Head of caudate nucleus (tissue), 42 donors: ENCODE results near the gene SSR4.

ENCODE experiments used
- DNase-seq, 42 donors: peaks; one replicate each; pipeline versions ENCODE4 v3.0.0 to v3.0.0-alpha.2; 2020 to 2021; ENCODE audit warnings: mixed read lengths in 7 of 42
- intact Hi-C: fragments of 100-400 bp; cut with DNase I; formaldehyde crosslinking; loops from one replicate; pipeline ENCODE4 v1.15.0; 2022

SSR4 gene

GRCh38 chrX:153818571-153819383, 24.3 kb downstream of the SSR4 start:
- intact Hi-C loops, result no loop called here
- DNase-seq, result peak in 26 of 42 donors; percentile 7 to 69 (median 41)

- intact Hi-C loops, result no loop called here
- DNase-seq, result peak in 14 of 42 donors; percentile 14 to 59 (median 45)
Measured at GRCh38 chrX:153819384-153820040, 25.0 kb downstream of the SSR4 start.

- DNase-seq, result no peak
- intact Hi-C loops, result no loop called here
Measured at GRCh38 chrX:153820601-153821000, 26.1 kb downstream of the SSR4 start.

- intact Hi-C loops, result no loop called here
- DNase-seq, result no peak
Measured at GRCh38 chrX:153821066-153821465, 26.6 kb downstream of the SSR4 start.

DNA sequence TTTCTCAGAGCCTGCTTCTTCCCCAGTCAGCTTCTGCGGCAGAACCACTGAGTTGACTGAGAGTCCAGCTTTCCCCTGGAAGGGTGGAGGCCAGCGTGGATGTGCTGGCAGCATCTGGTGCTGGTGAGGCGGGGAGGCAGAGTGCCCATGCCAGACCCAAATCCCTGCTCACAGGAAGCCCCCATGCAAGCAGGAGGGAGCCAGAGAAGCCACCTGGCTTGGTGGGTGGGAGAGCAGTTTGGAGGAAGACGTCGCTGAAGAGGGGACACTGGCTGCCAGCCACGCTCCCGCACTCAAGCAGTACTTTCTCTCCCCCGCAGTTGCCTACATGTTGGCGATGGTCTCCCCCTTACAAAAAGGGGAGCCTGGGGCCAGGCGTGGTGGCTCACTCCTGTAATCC, 29.9 kb downstream of the SSR4 start:
- no peak for DNase-seq
- intact Hi-C loops, result no loop called here

DNA sequence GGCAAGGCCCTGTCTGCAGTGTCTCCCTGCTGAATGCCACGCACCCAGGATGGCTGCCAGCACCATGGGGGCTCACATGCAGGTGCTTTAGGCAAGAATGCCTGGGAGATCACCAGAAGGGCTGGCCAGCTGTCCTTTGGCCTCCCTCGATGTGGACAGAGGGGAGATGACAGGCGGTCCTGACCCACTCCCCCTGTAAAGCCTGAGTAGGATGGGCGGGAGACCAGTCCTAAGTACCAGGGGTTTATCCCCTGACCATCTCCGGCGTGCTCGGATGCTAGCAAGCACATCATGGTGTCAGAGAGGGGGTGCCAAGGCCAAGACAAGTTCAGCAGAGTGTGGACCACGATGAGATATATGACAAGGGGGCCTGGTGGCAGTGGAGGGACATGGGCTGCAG, 30.6 kb downstream of the SSR4 start:
- intact Hi-C loops, result no loop called here
- no peak for DNase-seq

- DNase-seq, result no peak
- intact Hi-C loops, result no loop called here
Measured at GRCh38 chrX:153827016-153827415, 32.5 kb downstream of the SSR4 start.

DNA sequence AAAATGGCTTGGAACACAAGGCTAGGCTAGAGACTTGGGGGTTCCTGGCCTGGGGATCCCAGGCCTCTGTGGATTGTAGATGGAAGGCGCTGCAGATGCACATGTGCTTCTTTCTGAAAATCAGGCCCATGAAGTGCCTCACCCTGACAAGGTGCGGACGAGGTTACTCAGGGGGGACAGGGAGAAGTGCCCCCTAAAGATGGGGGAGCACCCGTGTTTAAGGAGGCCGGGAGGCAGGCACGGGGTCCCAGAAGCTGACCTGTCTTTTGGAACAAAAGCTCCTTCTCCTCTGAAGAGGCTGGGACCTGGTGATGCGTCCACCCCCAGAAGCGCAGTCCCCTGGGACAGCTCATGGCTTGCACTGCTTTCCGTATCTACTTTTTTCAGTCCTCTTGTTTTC, 33.4 kb downstream of the SSR4 start:
- peak in 1 of 42 donors; percentile 28 for DNase-seq
- intact Hi-C loops, result no loop called here

DNA sequence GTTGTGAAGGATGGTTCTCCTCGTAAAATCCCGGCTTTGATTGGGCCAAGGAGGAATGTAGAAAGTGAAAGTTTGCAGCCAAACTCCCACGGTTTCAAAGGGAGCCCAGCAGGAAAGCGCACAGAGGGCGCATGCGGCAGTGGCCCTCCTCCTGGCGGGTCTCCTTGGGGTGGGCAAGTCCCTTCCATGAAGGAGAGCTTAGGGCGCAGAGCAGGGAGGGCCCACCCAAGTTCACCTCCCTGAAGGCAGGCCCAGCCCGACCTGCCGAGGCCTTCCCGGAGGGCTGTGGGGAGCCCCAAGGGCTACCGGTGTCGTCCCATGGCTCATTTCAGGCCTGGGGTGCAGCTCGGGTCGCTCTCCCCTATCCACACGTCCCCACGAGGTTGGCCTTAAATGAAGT, 33.8 kb downstream of the SSR4 start:
- intact Hi-C loops, result no loop called here
- DNase-seq, result peak in 1 of 42 donors; percentile 38

DNA sequence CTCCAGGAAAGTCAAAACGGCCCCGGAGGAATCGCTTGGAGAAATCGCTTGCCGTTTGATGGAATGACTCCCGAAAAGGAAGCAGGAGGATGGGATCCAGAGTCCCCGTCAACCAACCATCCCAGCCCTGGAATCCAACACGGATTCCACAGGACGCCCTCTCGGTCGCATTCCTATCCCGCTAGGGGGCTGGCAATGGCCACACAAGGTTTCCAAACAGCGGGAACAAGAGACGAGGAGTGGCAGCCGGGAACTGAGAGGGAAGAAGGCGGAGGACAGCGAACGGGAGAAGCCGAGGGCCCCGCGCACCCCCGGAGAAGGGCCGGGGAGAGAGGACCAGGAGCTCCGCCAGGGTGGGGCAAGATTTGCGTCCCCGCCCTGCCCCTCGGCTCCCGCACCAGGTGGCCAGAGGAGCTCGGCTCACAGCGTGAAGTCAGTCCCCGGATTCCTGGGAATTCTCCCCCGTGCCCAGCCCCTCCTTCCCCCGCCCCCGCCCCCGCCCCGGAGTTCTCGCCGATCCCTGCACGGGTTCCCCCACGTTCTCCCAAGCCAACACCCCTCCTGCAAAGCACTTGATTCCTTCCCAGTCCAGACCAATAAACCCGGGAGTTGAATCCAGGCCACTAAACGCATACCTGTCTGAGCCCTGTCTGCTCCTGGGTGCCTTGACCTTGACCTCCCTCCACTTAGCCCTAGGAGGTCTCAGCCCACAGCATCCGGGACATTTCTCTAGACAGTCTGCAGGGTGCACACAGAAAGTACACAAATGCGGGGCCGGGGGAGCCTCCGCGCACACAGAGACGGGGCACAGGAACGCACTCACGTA, 34.5 kb downstream of the SSR4 start:
- intact Hi-C loops, result no loop called here
- peak in 14 of 42 donors; percentile 13 to 48 (median 28) for DNase-seq

DNA sequence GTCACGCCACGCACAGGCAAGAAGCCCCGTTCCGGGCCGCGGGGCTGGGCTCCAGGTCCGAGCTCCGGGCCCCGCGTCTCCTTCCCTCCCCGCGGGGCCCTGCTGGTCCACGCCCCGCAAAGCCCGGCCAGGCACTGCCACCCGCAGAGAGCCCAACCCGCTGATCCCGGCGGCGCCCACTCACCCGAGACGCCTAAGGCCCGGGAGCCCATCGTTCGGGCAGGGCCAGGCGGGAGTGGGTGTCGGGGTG, 35.0 kb downstream of the SSR4 start:
- intact Hi-C loops, result no loop called here
- DNase-seq, result no peak

DNA sequence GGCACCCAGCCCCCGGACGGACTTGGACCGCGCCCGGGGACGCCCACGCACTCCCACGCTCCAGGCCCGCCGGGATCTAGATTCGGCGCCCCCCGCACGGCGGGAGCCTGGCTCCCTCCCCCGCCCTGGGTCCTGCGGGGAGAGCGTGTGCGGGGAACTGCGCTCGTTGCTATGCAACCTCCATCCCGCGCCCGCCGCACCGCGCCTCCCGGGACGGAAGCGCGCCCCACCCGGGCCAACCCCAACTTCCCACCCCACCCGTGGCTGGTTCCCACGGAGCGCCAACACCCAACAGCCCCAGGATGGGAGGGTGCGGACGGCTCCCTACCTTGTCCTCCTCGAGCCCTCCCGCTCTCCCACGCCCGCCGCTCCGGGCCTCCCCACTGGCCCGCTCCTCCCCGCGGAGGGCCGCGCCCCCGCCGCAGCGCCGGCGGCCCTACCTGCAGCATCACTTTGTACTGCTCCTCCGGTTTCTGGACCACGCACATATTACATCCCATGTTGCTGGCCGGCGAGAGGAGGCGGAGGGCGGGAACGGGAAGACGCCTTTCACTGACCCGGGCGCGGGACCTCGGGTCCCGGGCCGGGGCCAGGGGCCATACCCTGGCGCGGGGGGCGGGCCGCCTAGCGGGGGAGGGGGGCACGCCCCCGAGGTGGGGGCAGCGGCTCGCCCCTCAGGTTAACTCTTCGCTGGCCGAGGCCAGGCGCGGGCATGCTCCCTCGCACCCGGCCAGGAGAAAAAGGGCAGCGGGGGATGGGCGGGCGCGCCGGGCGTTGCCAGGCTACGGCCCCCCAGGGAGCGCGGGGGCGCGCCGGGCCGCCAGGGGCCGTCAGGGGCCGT, 35.6 kb downstream of the SSR4 start, which contains the start of gene PDZD4:
Gene PDZD4 (minus strand): TSS at position 746 of the 841 bp plus-strand sequence. CDS start 246 bp downstream, at position 500.
- intact Hi-C loops, result no loop called here
- DNase-seq, result peak in 29 of 42 donors; percentile 15 to 70 (median 54)

DNA sequence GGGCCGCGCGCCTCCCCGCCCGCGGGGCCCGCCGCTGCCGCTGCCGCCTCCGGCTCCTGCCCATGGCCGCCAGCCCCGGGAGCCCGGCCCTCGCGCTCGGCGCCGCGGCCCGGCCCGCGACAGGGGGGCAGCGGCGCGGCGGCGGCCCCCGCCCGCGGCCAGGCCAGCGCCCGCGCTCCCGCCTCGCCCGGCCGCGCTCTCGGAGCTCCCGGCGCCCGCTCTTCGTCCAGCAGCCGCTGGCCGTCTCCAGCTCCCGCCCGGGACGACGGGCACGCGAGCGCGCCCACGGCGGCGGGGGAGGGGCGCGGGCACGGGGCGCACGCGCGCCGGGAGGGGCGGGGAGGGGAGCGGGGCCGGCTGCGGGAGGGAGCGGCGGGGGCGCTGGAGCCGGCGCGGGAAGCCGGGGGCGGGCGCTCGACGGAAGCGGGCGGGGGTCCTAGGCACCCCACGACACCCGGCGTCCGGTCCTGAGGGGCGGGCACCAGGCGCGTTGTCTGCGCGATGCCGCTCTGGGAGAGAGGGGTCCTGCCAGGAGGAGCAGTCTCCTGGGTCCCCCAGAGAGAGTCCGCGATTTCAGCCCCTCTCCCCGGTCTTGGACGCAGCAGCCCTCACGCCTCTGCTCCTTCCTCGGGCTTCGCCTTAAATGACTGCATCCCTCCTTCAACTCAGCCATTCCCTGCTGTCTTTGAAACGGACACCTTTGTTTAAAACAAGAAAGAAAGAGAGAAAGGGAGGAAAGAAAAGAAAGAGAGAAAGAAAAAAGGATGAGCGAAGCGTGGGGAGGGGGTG, 36.4 kb downstream of the SSR4 start:
- DNase-seq, result peak in 8 of 42 donors; percentile 14 to 54 (median 36)
- intact Hi-C loops, result no loop called here

- no peak for DNase-seq
- intact Hi-C loops, result no loop called here
Measured at GRCh38 chrX:153831429-153832150, 37.1 kb downstream of the SSR4 start.

DNA sequence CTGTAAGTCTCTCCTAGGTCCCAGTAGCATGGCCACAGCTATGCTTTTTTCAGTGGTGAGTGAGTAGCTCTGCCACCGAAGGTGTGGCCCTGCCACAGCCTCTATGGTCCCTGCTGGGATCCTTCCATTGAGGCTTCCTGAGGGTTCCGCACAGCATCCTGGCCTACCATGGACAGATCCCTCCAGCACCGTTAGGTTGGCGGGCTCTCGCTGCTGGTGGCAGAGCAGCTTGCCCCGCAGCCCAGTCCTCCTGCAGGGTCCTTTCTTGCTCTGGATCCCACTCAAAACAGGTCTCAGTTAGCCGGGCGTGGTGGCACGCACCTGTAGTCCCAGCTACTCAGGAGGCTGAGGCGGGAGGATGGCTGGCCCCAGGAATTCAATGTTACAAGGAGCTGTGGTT, 38.3 kb downstream of the SSR4 start:
- intact Hi-C loops, result no loop called here

GRCh38 chrX:153836921-153837320, 42.5 kb downstream of the SSR4 start:
- intact Hi-C loops, result no loop called here
- no peak for DNase-seq

More for the DNA sequence above, 38.3 kb downstream of the SSR4 start:
- no peak for DNase-seq

- DNase-seq, result no peak
- intact Hi-C loops, result no loop called here
Measured at GRCh38 chrX:153844509-153845082, 50.1 kb downstream of the SSR4 start.
